Hematopoietic multipotent progenitor cell treated with erythropoietin and hydrocortisone succinate and interleukin-3 and kit ligand, for 4 days (in vitro differentiated cells): Measurements from ENCODE around the gene F7.
A peak's percentile ranks its signal among the peaks of the same experiment; 100 is the strongest.
"Not testable (repeated sequence)": the region's sequence is repeated elsewhere in the genome, so short reads cannot be mapped to it uniquely, and the experiment has no call there.

Experiments
- DNase-seq: peaks from one replicate; pipeline ENCODE4 v3.0.0-alpha.2; 2015

Gene F7

DNA sequence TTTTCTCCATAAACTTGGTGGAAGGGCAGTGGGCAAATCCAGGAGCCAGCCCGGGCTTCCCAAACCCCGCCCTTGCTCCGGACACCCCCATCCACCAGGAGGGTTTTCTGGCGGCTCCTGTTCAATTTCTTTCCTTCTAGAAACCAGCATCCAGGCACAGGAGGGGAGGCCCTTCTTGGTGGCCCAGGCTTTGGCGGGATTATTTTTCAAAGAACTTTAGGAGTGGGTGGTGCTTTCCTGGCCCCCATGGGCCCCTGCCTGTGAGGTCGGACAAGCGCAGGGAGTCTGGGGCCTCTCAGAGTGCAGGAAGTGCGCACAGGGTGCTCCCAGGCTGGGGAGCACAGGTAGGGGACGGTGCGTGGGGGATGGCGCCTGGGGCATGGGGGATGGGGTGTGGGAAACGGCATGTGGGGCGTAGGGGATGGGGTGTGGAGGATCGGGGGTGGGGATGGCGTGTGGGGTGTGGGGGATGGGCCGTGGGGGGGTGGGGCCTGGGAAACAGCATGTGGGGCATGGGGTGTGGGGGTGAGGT lies 396 bp downstream of the F7 start:
- no peak for DNase-seq

DNA sequence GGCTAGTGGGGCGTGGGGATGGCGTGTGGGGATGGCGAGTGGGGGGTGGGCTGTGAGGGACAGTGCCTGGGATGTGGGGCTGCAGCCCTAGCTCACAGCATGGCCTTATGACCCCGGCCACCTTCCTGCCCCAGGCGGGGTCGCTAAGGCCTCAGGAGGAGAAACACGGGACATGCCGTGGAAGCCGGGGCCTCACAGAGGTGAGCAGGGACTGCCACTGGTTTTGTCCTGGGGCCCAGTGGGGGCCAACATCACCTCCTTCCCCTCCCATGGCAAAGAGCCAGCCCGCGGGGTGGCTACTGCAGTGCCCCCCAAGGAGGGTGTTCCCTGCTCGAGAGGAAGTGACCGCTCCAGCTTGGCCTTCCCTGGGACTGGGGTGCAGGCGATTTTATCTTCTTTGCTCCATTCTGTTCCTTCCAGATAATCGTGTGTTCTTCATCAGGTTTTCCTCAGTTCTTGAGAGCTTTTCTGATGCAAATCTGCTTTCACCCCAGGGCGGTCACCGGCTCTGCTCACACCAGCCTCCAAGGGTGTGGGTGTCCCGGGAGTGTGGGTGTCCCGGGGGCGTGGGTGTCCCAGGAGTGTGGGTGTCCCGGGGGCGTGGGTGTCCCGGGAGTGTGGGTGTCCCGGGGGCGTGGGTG lies 1.2 kb downstream of the F7 start:
- DNase-seq = no peak

DNA sequence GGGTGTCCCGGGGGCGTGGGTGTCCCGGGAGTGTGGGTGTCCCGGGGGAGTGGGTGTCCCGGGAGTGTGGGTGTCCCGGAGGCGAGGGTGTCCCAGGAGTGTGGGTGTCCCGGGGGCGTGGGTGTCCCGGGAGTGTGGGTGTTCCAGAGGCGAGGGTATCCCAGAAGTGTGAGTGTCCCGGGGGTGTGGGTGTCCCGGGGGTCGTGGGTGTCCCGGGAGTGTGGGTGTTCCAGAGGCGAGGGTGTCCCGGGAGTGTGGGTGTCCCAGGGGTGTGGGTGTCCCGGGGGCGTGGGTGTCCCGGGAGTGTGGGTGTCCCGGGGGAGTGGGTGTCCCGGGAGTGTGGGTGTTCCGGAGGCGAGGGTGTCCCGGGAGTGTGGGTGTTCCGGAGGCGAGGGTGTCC lies 2.9 kb downstream of the F7 start:
- DNase-seq = not testable (repeated sequence)

DNA sequence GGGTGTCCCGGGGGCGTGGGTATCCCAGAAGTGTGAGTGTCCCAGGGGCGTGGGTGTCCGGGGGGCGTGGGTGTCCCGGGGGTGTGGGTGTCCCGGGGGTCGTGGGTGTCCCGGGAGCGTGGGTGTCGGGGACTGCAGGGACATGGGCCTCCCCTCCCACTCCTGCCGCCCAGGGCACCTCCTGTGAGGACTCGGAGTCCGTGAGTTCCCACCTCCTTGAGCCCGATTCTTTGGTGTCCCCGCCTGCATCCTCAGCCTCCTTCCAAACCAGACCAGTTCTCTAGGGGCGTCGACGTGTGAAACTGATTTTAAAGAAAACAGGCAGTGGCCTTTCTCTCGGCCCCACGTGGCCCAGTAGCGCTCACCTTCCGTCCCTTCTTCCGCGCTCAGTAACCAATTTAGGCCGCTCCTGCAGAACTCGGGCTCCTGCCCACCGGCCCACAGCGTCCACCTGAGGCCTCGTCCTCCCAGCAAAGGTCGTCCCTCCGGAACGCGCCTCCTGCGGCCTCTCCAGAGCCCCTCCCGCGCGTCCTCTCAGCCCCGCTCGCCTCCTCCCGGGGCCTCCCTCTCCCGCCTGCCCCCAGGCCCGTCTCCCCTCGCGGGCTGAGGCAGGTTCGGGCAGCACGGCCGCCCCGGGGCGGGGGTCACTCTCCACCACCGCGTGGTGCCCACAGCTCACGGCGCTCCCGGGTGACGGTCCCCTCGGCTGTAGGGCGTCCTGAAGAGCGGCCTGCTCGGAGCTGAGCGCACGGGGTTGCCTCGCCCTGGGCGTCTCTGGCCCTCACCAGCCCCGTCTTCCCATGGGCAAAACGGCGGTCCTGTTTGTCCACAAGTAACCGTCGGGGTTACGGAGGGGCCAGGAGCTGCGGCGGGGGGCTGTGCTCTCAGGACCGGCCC lies 3.8 kb downstream of the F7 start:
- no peak for DNase-seq

DNA sequence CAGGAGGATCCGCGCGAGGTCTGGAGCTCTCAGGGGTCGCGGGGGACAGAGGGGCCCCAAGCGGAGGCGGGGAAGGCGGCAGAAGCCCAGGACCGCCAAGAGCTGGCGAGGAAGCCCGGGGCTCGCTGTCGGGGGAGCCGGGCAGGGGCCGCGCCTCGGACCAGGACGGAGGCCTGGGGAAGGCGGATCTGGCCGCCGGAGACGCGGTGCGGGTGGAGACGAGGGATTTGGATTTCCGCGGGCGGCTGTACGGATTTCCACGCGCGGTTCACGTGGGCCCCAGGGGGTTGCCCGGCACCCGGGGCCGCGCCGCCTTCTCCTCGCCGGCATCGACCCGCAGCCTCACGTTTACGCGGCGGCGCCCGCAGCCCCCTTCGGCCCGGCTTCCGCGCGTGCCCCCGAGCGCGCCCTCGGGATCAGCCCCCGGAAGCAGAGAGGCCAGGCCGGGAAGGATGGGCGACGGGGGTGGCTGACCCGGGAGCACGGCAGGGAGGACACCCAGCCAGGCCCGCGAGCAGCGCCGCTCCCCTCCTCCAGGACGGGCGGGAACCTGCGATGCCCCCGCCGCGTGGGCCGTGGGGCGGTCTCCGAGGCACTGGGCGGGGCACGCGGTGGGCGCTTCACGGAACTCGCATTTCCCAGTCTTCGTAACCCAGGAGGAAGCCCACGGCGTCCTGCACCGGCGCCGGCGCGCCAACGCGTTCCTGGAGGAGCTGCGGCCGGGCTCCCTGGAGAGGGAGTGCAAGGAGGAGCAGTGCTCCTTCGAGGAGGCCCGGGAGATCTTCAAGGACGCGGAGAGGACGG lies 4.7 kb downstream of the F7 start:
- DNase-seq = no peak

DNA sequence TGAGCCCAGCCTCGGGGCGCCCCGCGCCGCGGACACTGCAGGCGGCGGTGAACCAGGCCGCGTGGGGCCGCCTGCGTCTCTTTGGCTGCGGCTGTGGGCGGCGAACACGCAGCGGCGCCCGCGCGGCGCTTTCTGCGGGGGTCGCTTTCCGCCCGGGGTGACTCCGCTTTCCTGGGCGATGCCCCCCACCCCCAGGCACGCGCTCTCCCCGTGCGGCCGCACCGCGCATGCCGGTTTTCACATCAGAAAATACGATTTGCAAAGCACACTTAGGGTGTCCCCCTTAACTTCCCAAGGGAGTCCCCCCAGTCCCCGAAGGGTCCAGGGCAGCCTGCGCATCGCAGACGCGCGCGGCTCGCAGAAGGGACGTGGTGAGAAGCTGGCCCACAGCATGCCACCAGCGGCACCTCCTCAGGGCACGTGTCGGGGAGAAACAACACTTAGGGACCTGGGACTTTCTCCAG lies 5.3 kb downstream of the F7 start:
- no peak for DNase-seq

DNA sequence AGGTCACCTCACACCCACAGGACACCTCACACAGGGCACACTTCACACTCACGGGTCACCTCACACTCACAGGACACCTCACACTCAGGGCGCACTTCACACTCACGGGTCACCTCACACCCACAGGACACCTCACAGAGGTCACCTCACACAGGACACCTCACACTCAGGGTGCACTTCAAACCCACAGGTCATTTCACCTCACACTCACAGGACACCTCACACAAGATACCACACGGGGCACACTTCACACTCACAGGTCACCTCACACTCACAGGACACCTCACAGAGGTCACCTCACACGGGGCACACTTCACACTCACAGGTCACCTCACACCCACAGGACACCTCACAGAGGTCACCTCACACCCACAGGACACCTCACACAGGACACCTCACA lies 6.2 kb downstream of the F7 start:
- DNase-seq = not testable (repeated sequence)

DNA sequence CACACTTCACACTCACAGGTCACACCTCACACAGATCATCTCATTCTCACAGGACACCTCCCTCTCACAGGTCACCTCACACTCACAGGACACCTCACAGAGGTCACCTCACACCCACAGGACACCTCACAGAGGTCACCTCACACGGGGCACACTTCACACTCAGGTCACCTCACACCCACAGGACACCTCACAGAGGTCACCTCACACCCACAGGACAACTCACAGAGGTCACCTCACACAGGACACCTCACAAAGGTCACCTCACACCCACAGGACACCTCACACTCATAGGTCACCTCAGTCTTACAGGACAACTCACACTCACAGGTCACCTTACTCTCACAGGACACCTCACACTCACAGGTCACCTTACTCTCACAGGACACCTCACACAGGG lies 6.9 kb downstream of the F7 start:
- not testable (repeated sequence) for DNase-seq

DNA sequence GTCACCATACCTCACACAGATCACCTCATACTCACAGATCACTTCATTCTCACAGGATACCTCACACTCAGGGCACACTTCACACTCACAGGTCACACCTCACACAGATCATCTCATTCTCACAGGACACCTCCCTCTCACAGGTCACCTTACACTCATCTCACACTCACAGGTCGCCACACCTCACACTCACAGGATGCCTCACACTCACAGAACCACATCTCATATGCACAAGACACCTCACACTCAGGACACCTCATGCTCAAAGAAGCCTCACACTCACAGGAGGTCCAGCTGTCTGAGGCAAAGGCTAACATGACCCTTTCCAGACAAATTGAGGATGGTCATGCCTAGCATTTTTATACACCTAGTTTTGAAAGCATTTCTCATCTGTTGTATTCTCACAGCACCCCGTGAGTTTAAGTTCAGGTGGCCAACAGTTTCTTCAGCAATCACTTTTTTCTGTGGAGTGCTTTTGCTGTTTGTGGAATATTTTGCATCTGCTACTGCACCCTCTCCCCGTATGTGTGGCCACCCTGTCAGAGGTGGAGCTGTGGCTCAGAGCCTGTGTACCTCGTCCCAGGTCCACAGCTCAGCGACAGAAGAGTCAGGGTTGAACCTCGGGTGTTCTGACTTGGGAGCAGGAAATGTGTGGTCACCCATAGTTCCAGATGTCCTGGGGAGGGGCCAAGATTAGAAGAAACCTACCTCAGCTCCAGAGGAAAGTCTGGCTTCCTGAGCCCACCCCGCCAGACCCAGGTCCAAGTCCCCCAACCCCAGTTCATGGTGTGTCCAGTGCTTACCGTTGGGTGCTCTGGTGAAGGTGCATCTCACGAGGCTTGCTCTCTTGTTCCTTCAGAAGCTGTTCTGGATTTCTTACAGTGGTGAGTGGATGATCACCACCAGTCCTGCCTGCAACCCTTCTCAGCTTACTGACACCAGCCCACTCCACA lies 7.6 kb downstream of the F7 start:
- peak; percentile 38 for DNase-seq

DNA sequence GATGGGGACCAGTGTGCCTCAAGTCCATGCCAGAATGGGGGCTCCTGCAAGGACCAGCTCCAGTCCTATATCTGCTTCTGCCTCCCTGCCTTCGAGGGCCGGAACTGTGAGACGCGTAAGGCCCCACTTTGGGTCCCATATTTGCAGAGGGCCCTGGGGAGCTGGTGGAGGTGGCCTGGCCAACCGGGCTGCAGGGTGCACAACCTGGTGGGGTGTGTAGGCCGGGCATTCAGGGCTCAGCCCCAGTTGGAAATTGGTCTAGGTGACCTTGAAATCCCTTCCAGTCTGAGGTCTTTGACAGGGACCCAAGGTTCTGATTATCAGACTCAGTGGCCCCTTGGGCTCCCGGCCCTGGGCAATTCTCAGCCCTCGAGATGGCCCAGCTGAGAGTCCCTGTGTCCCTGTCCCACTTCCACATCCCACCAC lies 8.3 kb downstream of the F7 start:
- DNase-seq = no peak

DNA sequence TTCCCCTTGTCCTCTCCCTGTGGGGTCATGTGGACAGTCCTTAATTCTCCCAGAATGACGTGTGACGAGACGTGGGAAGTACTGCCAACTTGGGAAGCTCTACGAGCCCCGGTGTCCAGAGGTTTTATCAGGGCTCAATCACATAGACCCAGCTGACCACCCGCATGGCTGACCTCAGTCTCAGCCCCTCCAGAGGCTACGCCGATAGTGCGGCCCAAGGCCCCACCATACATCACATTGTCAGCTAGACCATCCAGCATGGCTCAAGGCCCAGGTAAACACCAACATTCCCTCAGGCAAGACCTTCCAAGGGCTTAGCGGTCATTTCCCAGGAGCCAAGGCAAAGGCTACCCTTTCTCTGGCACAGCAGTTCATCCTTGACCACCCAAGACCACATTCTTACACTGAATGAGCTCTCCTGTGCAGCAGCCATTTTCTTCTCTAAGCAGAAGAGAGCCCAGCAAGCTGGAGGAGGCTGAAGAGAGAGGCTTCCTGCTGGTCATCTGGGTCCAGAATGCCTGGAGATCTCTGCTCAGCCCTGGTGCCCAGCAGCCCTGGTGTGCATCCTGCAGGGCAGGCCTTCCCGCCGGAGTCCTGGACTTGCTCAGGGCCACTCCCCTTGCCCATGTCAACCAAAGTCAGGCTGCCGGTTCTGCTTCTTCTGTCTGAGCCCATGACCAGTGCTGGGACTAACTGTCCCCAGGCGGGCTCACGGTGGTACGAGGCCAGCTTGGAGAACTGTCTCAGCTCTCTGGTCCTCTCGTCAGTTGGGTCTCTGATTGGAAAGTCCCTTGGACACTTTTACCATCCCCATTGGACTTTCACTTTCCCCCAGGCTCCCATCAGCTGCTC lies 9.1 kb downstream of the F7 start:
- DNase-seq = no peak

DNA sequence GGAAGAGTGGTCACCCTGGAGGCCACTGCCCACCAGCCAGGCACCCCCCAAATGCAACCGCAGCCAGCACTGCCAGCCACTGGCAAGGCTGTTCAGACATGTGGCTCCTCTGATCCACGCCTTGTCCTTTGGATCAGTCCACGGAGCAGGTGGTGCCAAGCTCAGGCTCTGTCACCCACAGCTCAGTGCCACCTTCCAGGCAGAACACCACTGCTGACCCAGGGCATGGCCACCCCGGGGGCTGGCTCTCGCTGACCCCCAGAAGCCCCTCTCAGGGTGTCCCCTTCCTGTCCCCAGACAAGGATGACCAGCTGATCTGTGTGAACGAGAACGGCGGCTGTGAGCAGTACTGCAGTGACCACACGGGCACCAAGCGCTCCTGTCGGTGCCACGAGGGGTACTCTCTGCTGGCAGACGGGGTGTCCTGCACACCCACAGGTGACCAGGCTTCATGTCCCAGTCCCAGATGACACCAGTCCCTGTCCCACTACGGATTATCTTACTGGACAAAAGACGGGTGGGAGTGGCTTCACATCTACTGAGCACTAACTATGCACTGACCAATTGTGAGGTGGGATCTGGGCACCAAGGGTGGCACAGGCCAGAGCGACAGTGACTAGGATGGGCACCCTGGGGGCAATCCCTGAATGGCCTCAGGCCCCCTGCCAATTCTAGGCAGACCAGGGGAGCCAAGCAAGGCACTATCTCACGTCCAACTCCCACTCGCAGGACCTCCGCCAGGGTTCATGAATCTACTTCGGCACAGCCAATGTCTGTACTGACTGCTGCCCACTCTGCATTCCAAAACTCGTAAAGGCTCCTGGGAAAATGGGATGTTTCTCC lies 10.0 kb downstream of the F7 start:
- no peak for DNase-seq

DNA sequence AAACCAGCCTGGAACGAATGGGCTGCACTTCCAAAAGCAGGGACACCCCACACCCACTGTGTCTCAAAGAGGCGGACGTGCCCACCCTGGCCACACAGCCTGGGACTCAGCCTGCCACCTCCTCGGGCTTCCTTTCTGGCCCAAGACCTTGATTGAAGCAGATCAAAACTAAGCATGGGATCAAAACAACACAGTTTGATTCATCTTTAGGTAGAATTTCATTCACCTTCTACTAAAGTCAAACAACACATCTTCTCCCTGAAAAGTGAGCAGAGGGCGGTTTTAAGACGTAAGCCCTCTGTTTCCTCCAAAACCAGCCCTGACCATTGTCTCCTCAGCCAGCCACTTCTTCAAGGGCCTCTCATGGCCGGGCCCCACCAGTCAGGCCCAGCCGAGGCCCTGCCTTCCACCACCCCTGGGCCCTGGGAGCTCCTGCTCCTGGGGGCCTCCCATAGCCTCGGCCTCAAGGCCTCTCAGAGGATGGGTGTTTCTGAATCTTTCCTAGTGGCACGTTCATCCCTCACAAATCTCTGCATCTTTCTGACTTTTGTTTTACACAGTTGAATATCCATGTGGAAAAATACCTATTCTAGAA lies 10.7 kb downstream of the F7 start:
- DNase-seq = no peak

DNA sequence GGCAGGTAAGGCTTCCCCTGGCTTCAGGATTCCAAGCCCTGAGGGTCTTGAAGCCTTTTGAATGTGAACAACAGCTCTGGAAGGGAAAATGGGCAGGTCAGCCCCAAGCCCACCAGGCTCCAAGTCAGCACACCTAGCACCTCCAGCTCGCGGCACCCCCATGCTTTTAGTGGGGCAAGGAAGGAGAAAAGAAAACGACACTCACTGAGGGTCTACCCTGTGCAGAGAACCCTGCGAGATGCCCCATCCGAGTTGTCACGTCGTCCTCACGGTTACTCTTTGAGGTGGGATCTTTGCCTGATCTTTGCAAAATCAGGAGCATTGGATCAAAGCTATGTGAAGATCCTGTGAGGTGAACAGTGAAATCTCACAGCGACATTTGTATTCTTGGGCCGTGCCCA lies 11.3 kb downstream of the F7 start:
- DNase-seq = no peak

DNA sequence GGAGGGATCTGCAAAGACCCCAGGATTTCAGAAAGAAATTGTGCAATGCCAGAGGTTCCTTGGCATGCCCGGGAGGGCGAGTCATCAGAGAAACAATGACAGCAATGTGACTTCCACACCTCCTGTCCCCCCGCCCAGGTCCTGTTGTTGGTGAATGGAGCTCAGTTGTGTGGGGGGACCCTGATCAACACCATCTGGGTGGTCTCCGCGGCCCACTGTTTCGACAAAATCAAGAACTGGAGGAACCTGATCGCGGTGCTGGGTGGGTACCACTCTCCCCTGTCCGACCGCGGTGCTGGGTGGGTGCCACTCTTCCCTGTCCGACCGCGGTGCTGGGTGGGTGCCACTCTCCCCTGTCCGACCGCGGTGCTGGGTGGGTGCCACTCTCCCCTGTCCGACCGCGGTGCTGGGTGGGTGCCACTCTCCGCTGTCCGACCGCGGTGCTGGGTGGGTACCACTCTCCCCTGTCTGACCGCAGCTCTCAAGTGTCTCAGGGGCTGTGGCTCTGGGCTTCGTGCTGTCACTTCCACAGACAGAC lies 11.8 kb downstream of the F7 start:
- DNase-seq = no peak

DNA sequence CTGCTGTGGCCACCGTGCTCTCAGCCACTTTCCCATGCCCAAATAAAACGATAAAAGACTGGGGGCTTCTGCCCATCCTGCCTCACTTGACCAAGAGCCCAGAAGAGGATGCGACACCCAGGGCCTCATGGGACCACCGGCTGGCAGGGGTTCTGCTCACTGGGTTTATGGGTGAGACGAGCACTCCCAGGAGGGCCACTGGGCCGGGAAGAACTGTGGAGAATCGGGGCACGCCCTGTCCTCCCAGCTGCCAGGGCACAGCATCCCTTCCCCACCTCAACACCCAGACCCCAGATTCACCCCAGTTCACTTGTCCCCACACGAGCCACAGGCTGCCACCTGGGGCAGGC lies 12.3 kb downstream of the F7 start:
- DNase-seq = no peak

DNA sequence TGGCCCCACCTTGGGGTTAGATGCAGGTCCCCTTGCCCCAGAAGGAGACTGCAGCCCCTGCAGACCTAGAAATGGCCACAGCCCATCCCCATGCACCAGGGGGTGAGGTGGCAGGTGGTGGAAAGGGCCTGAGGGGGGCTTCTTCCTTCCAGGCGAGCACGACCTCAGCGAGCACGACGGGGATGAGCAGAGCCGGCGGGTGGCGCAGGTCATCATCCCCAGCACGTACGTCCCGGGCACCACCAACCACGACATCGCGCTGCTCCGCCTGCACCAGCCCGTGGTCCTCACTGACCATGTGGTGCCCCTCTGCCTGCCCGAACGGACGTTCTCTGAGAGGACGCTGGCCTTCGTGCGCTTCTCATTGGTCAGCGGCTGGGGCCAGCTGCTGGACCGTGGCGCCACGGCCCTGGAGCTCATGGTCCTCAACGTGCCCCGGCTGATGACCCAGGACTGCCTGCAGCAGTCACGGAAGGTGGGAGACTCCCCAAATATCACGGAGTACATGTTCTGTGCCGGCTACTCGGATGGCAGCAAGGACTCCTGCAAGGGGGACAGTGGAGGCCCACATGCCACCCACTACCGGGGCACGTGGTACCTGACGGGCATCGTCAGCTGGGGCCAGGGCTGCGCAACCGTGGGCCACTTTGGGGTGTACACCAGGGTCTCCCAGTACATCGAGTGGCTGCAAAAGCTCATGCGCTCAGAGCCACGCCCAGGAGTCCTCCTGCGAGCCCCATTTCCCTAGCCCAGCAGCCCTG lies 12.8 kb downstream of the F7 start:
- no peak for DNase-seq

DNA sequence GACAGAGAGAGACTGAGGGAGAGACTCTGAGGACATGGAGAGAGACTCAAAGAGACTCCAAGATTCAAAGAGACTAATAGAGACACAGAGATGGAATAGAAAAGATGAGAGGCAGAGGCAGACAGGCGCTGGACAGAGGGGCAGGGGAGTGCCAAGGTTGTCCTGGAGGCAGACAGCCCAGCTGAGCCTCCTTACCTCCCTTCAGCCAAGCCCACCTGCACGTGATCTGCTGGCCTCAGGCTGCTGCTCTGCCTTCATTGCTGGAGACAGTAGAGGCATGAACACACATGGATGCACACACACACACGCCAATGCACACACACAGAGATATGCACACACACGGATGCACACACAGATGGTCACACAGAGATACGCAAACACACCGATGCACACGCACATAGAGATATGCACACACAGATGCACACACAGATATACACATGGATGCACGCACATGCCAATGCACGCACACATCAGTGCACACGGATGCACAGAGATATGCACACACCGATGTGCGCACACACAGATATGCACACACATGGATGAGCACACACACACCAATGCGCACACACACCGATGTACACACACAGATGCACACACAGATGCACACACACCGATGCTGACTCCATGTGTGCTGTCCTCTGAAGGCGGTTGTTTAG lies 13.7 kb downstream of the F7 start:
- no peak for DNase-seq
